ENCODE measurements around the gene NECAB3. TPM values are rescaled to one million over a fixed set of nuclear protein-coding genes. Genes with fewer than 3 reads are reported as not detected.

NECAB3 gene
- total RNA-seq, 5 donors from 2014 or later (not counting 1 experiment from before 2014, with no cell fraction given): 8.5 to 33.9 (median 28.9) TPM

DNA sequence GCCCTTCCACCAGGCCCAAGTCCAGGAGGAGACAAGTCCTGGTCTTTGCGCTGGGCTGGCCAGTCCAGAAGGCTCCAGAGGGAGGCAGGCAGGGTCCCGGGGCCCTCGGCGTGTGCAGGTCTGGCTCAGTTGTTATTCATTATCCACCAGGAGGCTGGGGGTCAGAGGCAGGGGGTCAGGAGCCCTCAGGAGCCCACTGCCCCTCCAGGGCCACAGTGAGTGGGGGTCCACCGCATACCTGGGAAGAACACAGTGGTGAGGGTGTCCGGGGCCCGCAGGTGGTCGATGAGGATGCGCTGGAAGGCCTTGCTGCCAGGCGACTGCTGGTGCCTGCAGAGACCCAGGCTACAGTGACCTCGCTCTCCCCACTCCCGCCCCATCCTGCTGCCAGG is 16.5 kb downstream of the NECAB3 start:
- H3K4me3 Mint-ChIP-seq: no peak overlapping the region
- Histone ChIP-seq H3K36me3 (ENCODE audit: control insufficient read depth in 2 of 2, extremely low read depth in 1 of 2, insufficient read depth in 1 of 2, low read length in 1 of 2) (peaks cover 0 to 11% of the 10 kb centered on the region in 2 donors), H3K4me1 (ENCODE audit: control insufficient read depth in 1 of 2, extremely low read depth in 1 of 2, insufficient read depth in 2 of 2, low read length in 2 of 2) (peaks cover 2 to 13% of the 10 kb centered on the region in 2 experiments), H3K9me3 (no peaks in the 10 kb centered on the region), H3K27ac (ENCODE audit: low read length) (no peak overlapping the region), H3K27me3 (replicated peaks in 1 of 2; ENCODE audit: control insufficient read depth in 2 of 2, extremely low read depth in 1 of 2, insufficient read depth in 2 of 2, low read length in 1 of 2) (peaks cover 0 to 8% of the 10 kb centered on the region in 2 experiments), H3K4me3 (ENCODE audit: control insufficient read depth in 1 of 2, extremely low read depth in 1 of 2, low read length in 1 of 2) (no peak overlapping the region)
- no peaks in the 10 kb centered on the region for H3K9me3 Mint-ChIP-seq
- ATAC-seq (replicated peaks in 1 of 4): no peak
- H3K27me3 Mint-ChIP-seq: peaks cover 0 to 2% of the 10 kb centered on the region in 2 donors
- no peaks in the 10 kb centered on the region for H3K36me3 Mint-ChIP-seq
- WGBS (ENCODE audit: insufficient coverage): 95% methylated on average over 5 of the region's 12 CpGs
- DNase-seq: no peak
- POLR2A ChIA-PET: no interaction called here
- CTCF ChIA-PET: no interaction called here
- H3K4me1 Mint-ChIP-seq: peaks cover 7 to 10% (median 7%) of the 10 kb centered on the region in 3 donors
- no peak overlapping the region for H3K27ac Mint-ChIP-seq

DNA sequence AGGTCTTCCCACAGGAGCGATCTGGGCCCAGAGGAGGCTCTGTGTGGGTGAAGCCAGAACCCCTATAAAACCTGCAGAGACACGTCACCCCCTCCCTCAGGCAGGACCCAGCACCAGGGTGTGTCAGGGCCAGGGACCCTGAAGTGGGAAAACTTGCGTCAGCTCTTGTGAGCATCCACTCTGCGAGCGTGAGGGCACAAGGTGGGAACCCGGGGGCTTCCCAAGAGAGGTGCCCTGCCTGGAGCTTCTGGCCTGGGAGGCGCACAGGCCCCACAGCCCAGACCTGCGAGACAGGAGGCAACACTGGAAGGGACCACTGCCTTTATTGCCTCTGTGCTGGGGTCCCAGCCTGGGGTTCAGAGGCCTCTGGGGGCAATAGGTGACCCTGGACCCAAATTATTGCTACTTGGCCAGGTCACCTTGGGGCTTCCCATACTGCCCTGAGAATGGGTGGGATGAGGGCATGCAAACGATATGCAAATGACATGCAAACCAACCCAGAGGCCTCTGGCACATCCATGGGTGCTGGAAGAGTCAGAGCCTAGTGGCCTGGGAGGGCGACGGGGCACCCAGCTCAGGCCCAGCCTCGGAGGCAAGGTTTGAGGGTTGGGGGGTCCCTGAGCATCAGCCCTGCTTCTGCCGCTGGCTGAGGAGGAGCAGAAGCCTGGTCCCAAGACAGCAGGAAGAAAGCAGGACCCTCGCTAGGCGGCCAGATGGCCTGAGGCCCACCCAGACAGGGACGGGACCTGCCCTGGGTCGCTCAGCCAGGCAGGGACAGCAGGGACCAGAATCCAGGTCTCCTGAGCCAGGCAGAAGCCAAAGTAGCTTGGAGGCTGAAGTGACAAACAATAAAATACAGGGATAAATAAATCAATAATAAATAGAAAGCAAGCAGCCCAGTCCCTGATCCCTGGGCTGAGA is 17.2 kb downstream of the NECAB3 start:
- Mint-ChIP-seq H3K9me3 (no peaks in the 10 kb centered on the region), H3K36me3 (no peaks in the 10 kb centered on the region), H3K27ac (no peak overlapping the region), H3K27me3 (peaks cover 0 to 2% of the 10 kb centered on the region in 2 donors), H3K4me3 (no peak overlapping the region), H3K4me1 (peaks cover 4 to 7% (median 4%) of the 10 kb centered on the region in 3 donors)
- ChIA-PET POLR2A (no interaction called here), CTCF (no interaction called here)
- Histone ChIP-seq H3K27ac (ENCODE audit: low read length) (no peak overlapping the region), H3K9me3 (no peaks in the 10 kb centered on the region), H3K36me3 (ENCODE audit: control insufficient read depth in 2 of 2, extremely low read depth in 1 of 2, insufficient read depth in 1 of 2, low read length in 1 of 2) (peaks cover 0 to 11% of the 10 kb centered on the region in 2 donors), H3K4me3 (ENCODE audit: control insufficient read depth in 1 of 2, extremely low read depth in 1 of 2, low read length in 1 of 2) (no peak overlapping the region), H3K4me1 (ENCODE audit: control insufficient read depth in 1 of 2, extremely low read depth in 1 of 2, insufficient read depth in 2 of 2, low read length in 2 of 2) (peaks cover 0 to 7% of the 10 kb centered on the region in 2 experiments), H3K27me3 (replicated peaks in 1 of 2; ENCODE audit: control insufficient read depth in 2 of 2, extremely low read depth in 1 of 2, insufficient read depth in 2 of 2, low read length in 1 of 2) (peaks cover 0 to 8% of the 10 kb centered on the region in 2 experiments)
- ATAC-seq (replicated peaks in 1 of 4) (no peak), DNase-seq (no peak)
- WGBS (ENCODE audit: insufficient coverage): 90% methylated on average over 13 of the region's 17 CpGs

DNA sequence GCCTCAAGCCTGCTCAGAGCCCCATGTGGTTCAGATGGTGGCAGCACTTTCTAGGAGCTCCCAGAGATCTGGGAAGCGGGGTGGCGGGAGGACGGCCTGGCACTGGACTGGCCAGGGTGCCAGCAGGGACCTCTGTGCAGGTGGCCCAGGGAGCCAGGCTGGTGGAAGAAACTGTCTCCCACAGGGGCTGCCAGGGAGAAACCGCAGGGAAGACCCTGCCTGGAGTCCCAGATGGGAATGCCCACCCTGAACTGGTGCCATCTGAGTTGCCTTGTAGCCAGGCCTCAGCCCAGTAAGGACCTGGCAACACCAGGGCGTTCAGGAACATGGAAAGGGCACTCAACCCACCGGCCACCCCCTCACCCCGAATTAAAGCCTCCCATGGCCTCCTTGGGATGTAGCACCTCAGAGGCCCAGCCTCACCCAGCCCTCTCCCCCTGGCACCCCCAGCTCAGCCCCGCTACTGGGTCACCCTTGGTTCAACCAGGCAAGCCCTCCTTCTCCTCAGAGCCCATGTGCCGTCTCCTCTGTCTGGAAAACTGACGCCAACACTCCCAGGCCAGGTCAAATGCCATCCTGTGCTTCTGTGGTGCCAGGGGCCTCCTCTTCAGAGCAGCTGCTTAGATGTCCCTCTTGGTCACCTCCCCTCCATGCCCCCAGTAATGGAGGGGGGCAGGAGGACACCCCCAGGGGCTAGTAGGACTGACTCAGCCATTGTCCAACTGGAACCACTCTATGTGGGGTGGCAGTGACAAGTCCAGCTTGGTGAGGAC is 18.0 kb downstream of the NECAB3 start:
- POLR2A ChIA-PET: no interaction called here
- CTCF ChIA-PET: no interaction called here
- WGBS (ENCODE audit: insufficient coverage): 94% methylated on average over 10 of the region's 10 CpGs
- Mint-ChIP-seq H3K36me3 (no peaks in the 10 kb centered on the region), H3K27me3 (peaks cover 0 to 2% of the 10 kb centered on the region in 2 donors), H3K9me3 (no peaks in the 10 kb centered on the region), H3K27ac (no peak overlapping the region), H3K4me1 (peaks cover 4% of the 10 kb centered on the region in 3 donors), H3K4me3 (no peak overlapping the region)
- Histone ChIP-seq H3K27me3 (replicated peaks in 1 of 2; ENCODE audit: control insufficient read depth in 2 of 2, extremely low read depth in 1 of 2, insufficient read depth in 2 of 2, low read length in 1 of 2) (peaks cover 0 to 8% of the 10 kb centered on the region in 2 experiments), H3K4me3 (ENCODE audit: control insufficient read depth in 1 of 2, extremely low read depth in 1 of 2, low read length in 1 of 2) (no peak overlapping the region), H3K4me1 (ENCODE audit: control insufficient read depth in 1 of 2, extremely low read depth in 1 of 2, insufficient read depth in 2 of 2, low read length in 2 of 2) (peaks cover 0 to 6% of the 10 kb centered on the region in 2 experiments), H3K36me3 (ENCODE audit: control insufficient read depth in 2 of 2, extremely low read depth in 1 of 2, insufficient read depth in 1 of 2, low read length in 1 of 2) (peaks cover 0 to 11% of the 10 kb centered on the region in 2 donors), H3K27ac (ENCODE audit: low read length) (no peak overlapping the region), H3K9me3 (no peaks in the 10 kb centered on the region)
- no peak for ATAC-seq (replicated peaks in 1 of 4)
- DNase-seq: no peak

- ChIA-PET POLR2A (no interaction called here), CTCF (no interaction called here)
- H3K4me3 ChIP-seq (ENCODE audit: control insufficient read depth in 1 of 2, extremely low read depth in 1 of 2, low read length in 1 of 2): no peak overlapping the region
- ATAC-seq (replicated peaks in 1 of 4): no peak
- peaks cover 0 to 6% of the 10 kb centered on the region in 2 experiments for H3K4me1 ChIP-seq (ENCODE audit: control insufficient read depth in 1 of 2, extremely low read depth in 1 of 2, insufficient read depth in 2 of 2, low read length in 2 of 2)
- 80% methylated on average over 2 of the region's 4 CpGs for WGBS (ENCODE audit: insufficient coverage)
- no peaks in the 10 kb centered on the region for H3K9me3 Mint-ChIP-seq
- H3K27ac ChIP-seq (ENCODE audit: low read length): no peak overlapping the region
- no peak overlapping the region for H3K27ac Mint-ChIP-seq
- peaks cover 0 to 8% of the 10 kb centered on the region in 2 experiments for H3K27me3 ChIP-seq (replicated peaks in 1 of 2; ENCODE audit: control insufficient read depth in 2 of 2, extremely low read depth in 1 of 2, insufficient read depth in 2 of 2, low read length in 1 of 2)
- no peak for DNase-seq
- H3K36me3 ChIP-seq (ENCODE audit: control insufficient read depth in 2 of 2, extremely low read depth in 1 of 2, insufficient read depth in 1 of 2, low read length in 1 of 2): peaks cover 0 to 11% of the 10 kb centered on the region in 2 donors
- H3K36me3 Mint-ChIP-seq: no peaks in the 10 kb centered on the region
- no peak overlapping the region for H3K4me3 Mint-ChIP-seq
- peaks cover 0 to 2% of the 10 kb centered on the region in 2 donors for H3K27me3 Mint-ChIP-seq
- peaks cover 4% of the 10 kb centered on the region in 3 donors for H3K4me1 Mint-ChIP-seq
- no peaks in the 10 kb centered on the region for H3K9me3 ChIP-seq
Observed at GRCh38 chr20:33655164-33655563, 19.1 kb downstream of the NECAB3 start.

DNA sequence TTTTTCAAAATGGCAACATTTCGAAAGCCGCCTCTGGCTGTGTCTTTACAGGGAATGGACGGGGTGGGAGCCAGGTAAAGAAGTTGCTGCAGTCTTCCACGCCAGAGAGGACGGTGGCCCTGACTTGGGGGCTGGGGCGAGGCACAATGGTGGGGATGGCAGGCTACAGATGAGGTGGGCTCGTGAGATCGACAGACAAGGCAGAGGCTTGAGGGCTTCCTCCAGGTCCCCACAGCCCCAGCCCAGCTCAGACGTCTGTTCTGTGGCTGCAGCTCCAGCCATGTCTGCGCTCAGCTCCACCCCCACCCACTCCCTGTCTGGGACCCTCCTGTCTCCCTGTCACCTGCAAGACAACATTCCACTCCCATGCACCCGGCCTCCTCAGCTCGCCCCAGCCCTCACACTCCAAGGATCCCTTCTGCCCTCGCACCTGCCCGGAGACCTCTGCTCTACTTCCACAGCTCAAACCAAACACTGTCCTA is 19.5 kb downstream of the NECAB3 start:
- ChIA-PET POLR2A (no interaction called here), CTCF (no interaction called here)
- Histone ChIP-seq H3K36me3 (ENCODE audit: control insufficient read depth in 2 of 2, extremely low read depth in 1 of 2, insufficient read depth in 1 of 2, low read length in 1 of 2) (peaks cover 0 to 8% of the 10 kb centered on the region in 2 donors), H3K27me3 (replicated peaks in 1 of 2; ENCODE audit: control insufficient read depth in 2 of 2, extremely low read depth in 1 of 2, insufficient read depth in 2 of 2, low read length in 1 of 2) (peaks cover 0 to 8% of the 10 kb centered on the region in 2 experiments), H3K4me1 (ENCODE audit: control insufficient read depth in 1 of 2, extremely low read depth in 1 of 2, insufficient read depth in 2 of 2, low read length in 2 of 2) (peaks cover 0 to 6% of the 10 kb centered on the region in 2 experiments), H3K27ac (ENCODE audit: low read length) (no peak overlapping the region), H3K9me3 (no peaks in the 10 kb centered on the region), H3K4me3 (ENCODE audit: control insufficient read depth in 1 of 2, extremely low read depth in 1 of 2, low read length in 1 of 2) (no peak overlapping the region)
- no peak overlapping the region for H3K27ac Mint-ChIP-seq
- H3K4me1 Mint-ChIP-seq: peaks cover 4% of the 10 kb centered on the region in 3 donors
- no peak for ATAC-seq (replicated peaks in 1 of 4)
- H3K36me3 Mint-ChIP-seq: no peaks in the 10 kb centered on the region
- no peaks in the 10 kb centered on the region for H3K9me3 Mint-ChIP-seq
- no peak for DNase-seq
- 86% methylated on average over 10 of the region's 14 CpGs for WGBS (ENCODE audit: insufficient coverage)
- H3K27me3 Mint-ChIP-seq: peaks cover 0 to 2% of the 10 kb centered on the region in 2 donors
- H3K4me3 Mint-ChIP-seq: no peak overlapping the region

DNA sequence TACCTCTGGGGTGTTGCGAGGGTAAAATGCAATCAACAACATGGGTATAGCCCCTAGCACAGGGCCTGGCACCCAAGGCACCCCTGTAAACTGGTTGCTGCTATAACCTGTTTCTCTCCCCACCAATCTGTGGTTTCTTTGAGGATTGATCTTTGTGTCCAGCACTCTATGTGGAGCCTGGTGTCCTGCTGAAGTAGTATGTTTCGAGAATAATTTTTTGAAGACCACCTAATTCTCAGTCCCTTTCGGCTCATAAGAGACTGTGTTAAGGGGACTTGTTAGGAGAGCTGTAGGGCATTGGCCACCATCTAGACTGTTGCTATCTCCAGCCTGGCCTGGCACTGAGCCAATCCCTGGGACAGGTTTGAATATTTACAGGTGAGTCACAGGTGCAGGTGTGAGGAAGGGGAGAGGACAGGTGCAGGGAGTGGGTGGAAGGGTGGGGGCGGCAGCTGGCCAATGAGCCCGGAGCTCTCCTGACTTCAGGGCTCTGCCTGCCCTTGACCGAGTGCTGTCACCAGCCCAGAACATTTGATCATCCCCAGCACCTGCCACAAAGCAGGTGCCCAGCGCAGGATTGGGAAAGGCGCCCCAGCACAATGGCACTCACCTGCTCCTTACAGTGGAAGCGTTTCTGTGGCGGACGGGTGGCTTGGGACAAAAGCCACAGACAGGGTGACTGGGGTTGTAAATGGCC is 20.2 kb downstream of the NECAB3 start:
- H3K36me3 ChIP-seq (ENCODE audit: control insufficient read depth in 2 of 2, extremely low read depth in 1 of 2, insufficient read depth in 1 of 2, low read length in 1 of 2): peaks cover 0 to 3% of the 10 kb centered on the region in 2 donors
- Mint-ChIP-seq H3K27ac (no peak overlapping the region), H3K4me1 (peaks cover 4 to 7% (median 6%) of the 10 kb centered on the region in 3 donors), H3K36me3 (no peaks in the 10 kb centered on the region), H3K27me3 (peaks cover 0 to 2% of the 10 kb centered on the region in 2 donors), H3K9me3 (no peaks in the 10 kb centered on the region), H3K4me3 (no peak overlapping the region)
- WGBS (ENCODE audit: insufficient coverage): 89% methylated on average over 5 of the region's 11 CpGs
- DNase-seq (no peak), ATAC-seq (replicated peaks in 1 of 4) (no peak)
- H3K27me3 ChIP-seq (replicated peaks in 1 of 2; ENCODE audit: control insufficient read depth in 2 of 2, extremely low read depth in 1 of 2, insufficient read depth in 2 of 2, low read length in 1 of 2): peaks cover 0 to 8% of the 10 kb centered on the region in 2 experiments
- H3K9me3 ChIP-seq: no peaks in the 10 kb centered on the region
- no peak overlapping the region for H3K4me3 ChIP-seq (ENCODE audit: control insufficient read depth in 1 of 2, extremely low read depth in 1 of 2, low read length in 1 of 2)
- H3K4me1 ChIP-seq (ENCODE audit: control insufficient read depth in 1 of 2, extremely low read depth in 1 of 2, insufficient read depth in 2 of 2, low read length in 2 of 2): peaks cover 0 to 6% of the 10 kb centered on the region in 2 experiments
- ChIA-PET CTCF (no interaction called here), POLR2A (no interaction called here)
- no peak overlapping the region for H3K27ac ChIP-seq (ENCODE audit: low read length)
